PC-3 (cell line): Measurements from ENCODE around the gene CNNM3.

Experiments
- EZH2 ChIP-seq: fragments of 300-600 bp; sonication (generic); IDR thresholded peaks from one replicate; pipeline ENCODE4 v1.6.1; 2017; ENCODE audit warnings: antibody characterized with exemption, mild to moderate bottlenecking, low read length; ENCODE audit not compliant: unreplicated experiment
- TF ChIP-seq, protein P1 (sequence below): fragments of 300-600 bp; sonication (generic); conservative IDR thresholded peaks from 2 replicates; pipeline ENCODE4 v1.5.1; 2017; ENCODE audit warnings: antibody characterized with exemption, low read depth, mild to moderate bottlenecking, low read length

DNA sequence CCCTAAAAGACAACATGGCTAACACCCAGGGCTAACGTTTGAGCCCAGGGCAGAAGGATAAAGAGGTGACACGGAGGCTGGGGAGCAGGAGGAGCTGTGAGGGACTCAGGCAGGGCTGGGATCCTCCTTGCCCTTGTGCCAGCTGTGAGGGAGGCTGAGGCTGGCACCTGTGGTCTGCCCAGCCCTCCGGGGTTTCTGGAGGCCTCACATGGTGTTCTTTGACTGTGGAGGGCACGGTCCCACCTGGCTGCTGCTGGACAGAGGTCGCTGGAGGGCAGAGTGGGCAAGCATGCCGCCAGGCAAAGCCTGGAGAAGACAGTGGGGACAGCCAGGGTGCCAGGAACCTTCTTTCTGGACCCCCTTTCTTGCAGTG is 26.8 kb upstream of the CNNM3 start:
- TF ChIP-seq, protein P1, sequence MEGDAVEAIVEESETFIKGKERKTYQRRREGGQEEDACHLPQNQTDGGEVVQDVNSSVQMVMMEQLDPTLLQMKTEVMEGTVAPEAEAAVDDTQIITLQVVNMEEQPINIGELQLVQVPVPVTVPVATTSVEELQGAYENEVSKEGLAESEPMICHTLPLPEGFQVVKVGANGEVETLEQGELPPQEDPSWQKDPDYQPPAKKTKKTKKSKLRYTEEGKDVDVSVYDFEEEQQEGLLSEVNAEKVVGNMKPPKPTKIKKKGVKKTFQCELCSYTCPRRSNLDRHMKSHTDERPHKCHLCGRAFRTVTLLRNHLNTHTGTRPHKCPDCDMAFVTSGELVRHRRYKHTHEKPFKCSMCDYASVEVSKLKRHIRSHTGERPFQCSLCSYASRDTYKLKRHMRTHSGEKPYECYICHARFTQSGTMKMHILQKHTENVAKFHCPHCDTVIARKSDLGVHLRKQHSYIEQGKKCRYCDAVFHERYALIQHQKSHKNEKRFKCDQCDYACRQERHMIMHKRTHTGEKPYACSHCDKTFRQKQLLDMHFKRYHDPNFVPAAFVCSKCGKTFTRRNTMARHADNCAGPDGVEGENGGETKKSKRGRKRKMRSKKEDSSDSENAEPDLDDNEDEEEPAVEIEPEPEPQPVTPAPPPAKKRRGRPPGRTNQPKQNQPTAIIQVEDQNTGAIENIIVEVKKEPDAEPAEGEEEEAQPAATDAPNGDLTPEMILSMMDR: no peak
- TF ChIP-seq EZH2: no peak
